ENCODE measurements around the gene PER2. TPM values are rescaled to one million over a fixed set of nuclear protein-coding genes. Genes with fewer than 3 reads are reported as not detected.

The PER2 gene
- total and polyA plus RNA-seq, 8 donors: 7.7 to 14.2 (median 8.8) TPM

GRCh38 chr2:238320648-238321281, 32.4 kb upstream of the PER2 start:
- Histone ChIP-seq H3K27me3 (peaks cover 0 to 13% of the 10 kb centered on the region in 2 donors), H3K27ac (peak overlapping the region in 1 of 2 donors; percentile 33), H3K36me3 (no peaks in the 10 kb centered on the region), H3K4me1 (peaks cover 7 to 21% of the 10 kb centered on the region in 2 donors), H3K4me3 (peak overlapping the region; percentile 64 to 67), H3K9me3 (no peaks in the 10 kb centered on the region)
- TF ChIP-seq CTCF (IDR thresholded peaks at IDR 0.05): no peak
- intact Hi-C loops (cut with DNase I): no loop called here
- DNase-seq (peak in 1 of 4 donors; percentile 86), ATAC-seq (peak; percentile 2)

- ATAC-seq (peak; percentile 98), DNase-seq (peak; percentile 88 to 98 (median 96))
- Histone ChIP-seq H3K4me3 (peak within 1 kb of the TSS; percentile 64 to 67), H3K4me1 (peaks cover 7 to 21% of the 10 kb centered on the region in 2 donors), H3K36me3 (no peaks in the 10 kb centered on the region), H3K27me3 (peaks cover 0 to 13% of the 10 kb centered on the region in 2 donors), H3K27ac (peak within 1 kb of the TSS in 1 of 2 donors; percentile 34), H3K9me3 (no peaks in the 10 kb centered on the region)
- TF ChIP-seq CTCF (IDR thresholded peaks at IDR 0.05): no peak
- intact Hi-C loops (cut with DNase I): no loop called here
Observed at GRCh38 chr2:238320246-238320647, 31.8 kb upstream of the PER2 start, which contains the start of gene TRAF3IP1. Gene TRAF3IP1, plus strand, starts transcription at chr2:238320518. Its CDS starts 145 bp downstream, at chr2:238320663.

GRCh38 chr2:238315031-238315595, 26.7 kb upstream of the PER2 start:
- no peaks in the 10 kb centered on the region for H3K36me3 ChIP-seq
- H3K4me1 ChIP-seq: peaks cover 0 to 7% of the 10 kb centered on the region in 2 donors
- TF ChIP-seq CTCF (IDR thresholded peaks at IDR 0.05): no peak
- no peak overlapping the region for H3K27ac ChIP-seq
- peaks cover 0 to 7% of the 10 kb centered on the region in 2 donors for H3K27me3 ChIP-seq
- no peak for ATAC-seq
- no peak overlapping the region for H3K4me3 ChIP-seq
- intact Hi-C loops (cut with DNase I): no loop called here
- no peaks in the 10 kb centered on the region for H3K9me3 ChIP-seq
- DNase-seq: no peak

- no peaks in the 10 kb centered on the region for H3K36me3 ChIP-seq
- DNase-seq (no peak), ATAC-seq (no peak)
- H3K4me1 ChIP-seq: peaks cover 0 to 2% of the 10 kb centered on the region in 2 donors
- no peak overlapping the region for H3K27ac ChIP-seq
- peaks cover 0 to 2% of the 10 kb centered on the region in 2 donors for H3K27me3 ChIP-seq
- no peak overlapping the region for H3K4me3 ChIP-seq
- intact Hi-C loops (cut with DNase I): no loop called here
- no peak for TF ChIP-seq CTCF (IDR thresholded peaks at IDR 0.05)
- H3K9me3 ChIP-seq: no peaks in the 10 kb centered on the region
Observed at GRCh38 chr2:238314576-238314975, 26.2 kb upstream of the PER2 start.

- Histone ChIP-seq H3K4me3 (no peak overlapping the region), H3K9me3 (no peaks in the 10 kb centered on the region), H3K27ac (no peak overlapping the region), H3K27me3 (no peaks in the 10 kb centered on the region), H3K36me3 (no peaks in the 10 kb centered on the region), H3K4me1 (no peaks in the 10 kb centered on the region)
- TF ChIP-seq CTCF (IDR thresholded peaks at IDR 0.05): no peak
- intact Hi-C loops (cut with DNase I): no loop called here
- no peak for DNase-seq
- ATAC-seq: no peak
Observed at GRCh38 chr2:238313991-238314350, 25.6 kb upstream of the PER2 start.
